Loucy (cell line): Measurements from ENCODE around the gene TLCD3B.

Source experiments
- CTCF ChIP-seq: fragments of 200-600 bp; sonication (generic); conservative IDR thresholded peaks from 2 replicates; pipeline ENCODE4 v1.5.1; 2014; ENCODE audit warnings: mild to moderate bottlenecking, antibody characterized with exemption, low read length
- EZH2phosphoT487 ChIP-seq: fragments of 200-600 bp; IDR thresholded peaks from 2 replicates; pipeline ENCODE4 v1.6.1; 2018; ENCODE audit warnings: antibody characterized with exemption, mild to moderate bottlenecking, moderate library complexity, borderline replicate concordance

GRCh38 chr16:30026449-30026848, 4.6 kb downstream of the TLCD3B start:
- TF ChIP-seq CTCF = no peak
- no peak for TF ChIP-seq EZH2phosphoT487
